ENCODE results near the gene HES5. TPM values are rescaled to one million over a fixed set of nuclear protein-coding genes. Genes with fewer than 3 reads are reported as not detected.

Gene HES5
- polyA plus RNA-seq, 3 donors: not detected

DNA sequence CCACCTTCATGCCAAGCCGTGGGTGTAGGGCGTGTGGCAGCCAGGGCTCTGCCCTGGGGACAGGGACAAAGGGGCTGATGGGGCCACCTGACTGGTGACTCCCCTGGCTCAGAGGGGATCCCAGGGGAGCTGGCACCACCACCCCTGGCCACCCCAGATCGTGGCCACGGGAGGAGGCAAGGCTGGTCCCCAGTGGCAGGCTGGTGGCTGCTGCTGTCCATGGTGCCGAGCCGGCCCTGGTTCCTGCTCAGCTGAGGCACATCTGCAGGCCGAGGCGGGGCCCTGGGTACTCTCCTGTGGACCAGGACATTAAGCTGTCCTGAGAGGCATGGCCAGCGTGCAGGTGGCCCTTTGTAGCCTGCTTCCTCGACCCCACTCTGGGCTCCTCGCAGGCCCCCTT is 47.5 kb downstream of the HES5 start:
- Histone ChIP-seq H4K20me1 (ENCODE audit: insufficient read depth, low read length) (no peaks in the 10 kb centered on the region), H3K4me3 (replicated peaks in 1 of 3; ENCODE audit: low read depth in 2 of 3, low read length in 3 of 3) (no peak overlapping the region), H3K36me3 (replicated peaks in 1 of 2; ENCODE audit: control insufficient read depth in 1 of 2, insufficient read depth in 2 of 2, low read length in 2 of 2) (no peaks in the 10 kb centered on the region), H2AFZ (ENCODE audit: insufficient read depth, low read depth, low read length, poor library complexity, severe bottlenecking) (no peak overlapping the region), H3K9me3 (replicated peaks in 1 of 2; ENCODE audit: control insufficient read depth in 1 of 2, insufficient read depth in 1 of 2, low read length in 2 of 2) (peaks cover 0 to 1% of the 10 kb centered on the region in 2 donors), H3K79me2 (ENCODE audit: insufficient read depth, low read length) (no peaks in the 10 kb centered on the region), H3K27me3 (ENCODE audit: control insufficient read depth in 2 of 2, insufficient read depth in 2 of 2, low read length in 2 of 2) (no peaks in the 10 kb centered on the region), H3K9ac (ENCODE audit: insufficient read depth, low read length, poor library complexity, severe bottlenecking) (no peak overlapping the region), H3K4me1 (ENCODE audit: control insufficient read depth in 1 of 2, insufficient read depth in 2 of 2, low read length in 2 of 2) (no peaks in the 10 kb centered on the region), H3K4me2 (replicated peaks; ENCODE audit: extremely low read depth, low read length, poor library complexity, severe bottlenecking) (no peak overlapping the region), H3K27ac (ENCODE audit: low read depth in 1 of 2, low read length in 2 of 2) (no peak overlapping the region)
- WGBS (ENCODE audit: insufficient coverage): 88% methylated on average over 11 of the region's 11 CpGs
- Mint-ChIP-seq H3K4me3 (no peak overlapping the region), H3K9me3 (peaks cover 0 to 4% (median 0%) of the 10 kb centered on the region in 7 donors), H3K36me3 (no peaks in the 10 kb centered on the region), H3K27ac (no peak overlapping the region), H3K4me1 (no peaks in the 10 kb centered on the region), H3K27me3 (ENCODE audit: low read depth in 3 of 3) (peaks cover 0 to 4% (median 1%) of the 10 kb centered on the region in 3 donors)
- intact Hi-C loops (cut with micrococcal nuclease): no loop called here
- no peak for DNase-seq
- TF ChIP-seq, protein P1, sequence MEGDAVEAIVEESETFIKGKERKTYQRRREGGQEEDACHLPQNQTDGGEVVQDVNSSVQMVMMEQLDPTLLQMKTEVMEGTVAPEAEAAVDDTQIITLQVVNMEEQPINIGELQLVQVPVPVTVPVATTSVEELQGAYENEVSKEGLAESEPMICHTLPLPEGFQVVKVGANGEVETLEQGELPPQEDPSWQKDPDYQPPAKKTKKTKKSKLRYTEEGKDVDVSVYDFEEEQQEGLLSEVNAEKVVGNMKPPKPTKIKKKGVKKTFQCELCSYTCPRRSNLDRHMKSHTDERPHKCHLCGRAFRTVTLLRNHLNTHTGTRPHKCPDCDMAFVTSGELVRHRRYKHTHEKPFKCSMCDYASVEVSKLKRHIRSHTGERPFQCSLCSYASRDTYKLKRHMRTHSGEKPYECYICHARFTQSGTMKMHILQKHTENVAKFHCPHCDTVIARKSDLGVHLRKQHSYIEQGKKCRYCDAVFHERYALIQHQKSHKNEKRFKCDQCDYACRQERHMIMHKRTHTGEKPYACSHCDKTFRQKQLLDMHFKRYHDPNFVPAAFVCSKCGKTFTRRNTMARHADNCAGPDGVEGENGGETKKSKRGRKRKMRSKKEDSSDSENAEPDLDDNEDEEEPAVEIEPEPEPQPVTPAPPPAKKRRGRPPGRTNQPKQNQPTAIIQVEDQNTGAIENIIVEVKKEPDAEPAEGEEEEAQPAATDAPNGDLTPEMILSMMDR (IDR thresholded peaks at IDR 0.05): no peak

GRCh38 chr1:2481885-2482284 is 48.2 kb downstream of the HES5 start:
- Mint-ChIP-seq H3K4me1 (no peaks in the 10 kb centered on the region), H3K4me3 (no peak overlapping the region), H3K9me3 (no peaks in the 10 kb centered on the region), H3K27ac (no peak overlapping the region), H3K27me3 (ENCODE audit: low read depth in 3 of 3) (peaks cover 0 to 4% (median 1%) of the 10 kb centered on the region in 3 donors), H3K36me3 (no peaks in the 10 kb centered on the region)
- no peak for DNase-seq
- intact Hi-C loops (cut with micrococcal nuclease): no loop called here
- no peaks in the 10 kb centered on the region for H3K36me3 ChIP-seq (replicated peaks in 1 of 2; ENCODE audit: control insufficient read depth in 1 of 2, insufficient read depth in 2 of 2, low read length in 2 of 2)
- H4K20me1 ChIP-seq (ENCODE audit: insufficient read depth, low read length): no peaks in the 10 kb centered on the region
- TF ChIP-seq, protein P1 (IDR thresholded peaks at IDR 0.05): no peak
- no peak overlapping the region for H3K4me2 ChIP-seq (replicated peaks; ENCODE audit: extremely low read depth, low read length, poor library complexity, severe bottlenecking)
- WGBS (ENCODE audit: insufficient coverage): 84% methylated on average over 7 of the region's 10 CpGs
- no peaks in the 10 kb centered on the region for H3K27me3 ChIP-seq (ENCODE audit: control insufficient read depth in 2 of 2, insufficient read depth in 2 of 2, low read length in 2 of 2)
- no peak overlapping the region for H2AFZ ChIP-seq (ENCODE audit: insufficient read depth, low read depth, low read length, poor library complexity, severe bottlenecking)
- no peak overlapping the region for H3K4me3 ChIP-seq (replicated peaks in 1 of 3; ENCODE audit: low read depth in 2 of 3, low read length in 3 of 3)
- H3K79me2 ChIP-seq (ENCODE audit: insufficient read depth, low read length): no peaks in the 10 kb centered on the region
- no peaks in the 10 kb centered on the region for H3K9me3 ChIP-seq (replicated peaks in 1 of 2; ENCODE audit: control insufficient read depth in 1 of 2, insufficient read depth in 1 of 2, low read length in 2 of 2)
- no peak overlapping the region for H3K27ac ChIP-seq (ENCODE audit: low read depth in 1 of 2, low read length in 2 of 2)
- H3K4me1 ChIP-seq (ENCODE audit: control insufficient read depth in 1 of 2, insufficient read depth in 2 of 2, low read length in 2 of 2): no peaks in the 10 kb centered on the region
- no peak overlapping the region for H3K9ac ChIP-seq (ENCODE audit: insufficient read depth, low read length, poor library complexity, severe bottlenecking)
